ENCODE results near the gene CHRM3.

Gene CHRM3

DNA sequence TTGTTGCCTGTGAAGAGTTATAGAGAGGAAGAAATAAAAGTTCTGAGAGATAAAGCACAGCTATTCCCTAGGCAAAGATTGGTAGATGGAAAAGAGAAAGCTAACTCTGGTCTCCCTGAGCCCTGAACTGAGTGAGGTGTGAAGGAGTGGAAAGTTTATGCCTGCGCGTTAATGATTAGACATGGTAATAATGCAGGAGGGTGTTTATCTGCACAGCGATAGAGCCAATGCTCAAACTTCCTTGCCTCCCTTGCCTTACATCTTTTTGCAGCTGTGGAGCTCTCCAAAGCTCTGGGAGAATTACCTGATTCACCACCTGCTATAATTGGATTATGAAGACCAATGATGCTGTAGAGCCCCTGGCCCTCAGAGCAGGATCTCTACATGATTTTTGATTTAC, 32.8 kb upstream of the CHRM3 start:
- Mint-ChIP-seq H3K27me3 (ENCODE audit: low read depth, poor library complexity) (peaks cover 11% of the 10 kb centered on the region), H3K9me3 (no peaks in the 10 kb centered on the region), H3K27ac (no peak overlapping the region), H3K4me1 (no peaks in the 10 kb centered on the region), H3K4me3 (no peak overlapping the region), H3K36me3 (ENCODE audit: low read depth) (no peaks in the 10 kb centered on the region)
- DNase-seq: no peak
- TF ChIP-seq, protein P1, sequence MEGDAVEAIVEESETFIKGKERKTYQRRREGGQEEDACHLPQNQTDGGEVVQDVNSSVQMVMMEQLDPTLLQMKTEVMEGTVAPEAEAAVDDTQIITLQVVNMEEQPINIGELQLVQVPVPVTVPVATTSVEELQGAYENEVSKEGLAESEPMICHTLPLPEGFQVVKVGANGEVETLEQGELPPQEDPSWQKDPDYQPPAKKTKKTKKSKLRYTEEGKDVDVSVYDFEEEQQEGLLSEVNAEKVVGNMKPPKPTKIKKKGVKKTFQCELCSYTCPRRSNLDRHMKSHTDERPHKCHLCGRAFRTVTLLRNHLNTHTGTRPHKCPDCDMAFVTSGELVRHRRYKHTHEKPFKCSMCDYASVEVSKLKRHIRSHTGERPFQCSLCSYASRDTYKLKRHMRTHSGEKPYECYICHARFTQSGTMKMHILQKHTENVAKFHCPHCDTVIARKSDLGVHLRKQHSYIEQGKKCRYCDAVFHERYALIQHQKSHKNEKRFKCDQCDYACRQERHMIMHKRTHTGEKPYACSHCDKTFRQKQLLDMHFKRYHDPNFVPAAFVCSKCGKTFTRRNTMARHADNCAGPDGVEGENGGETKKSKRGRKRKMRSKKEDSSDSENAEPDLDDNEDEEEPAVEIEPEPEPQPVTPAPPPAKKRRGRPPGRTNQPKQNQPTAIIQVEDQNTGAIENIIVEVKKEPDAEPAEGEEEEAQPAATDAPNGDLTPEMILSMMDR (IDR thresholded peaks at IDR 0.05): no peak

- no peaks in the 10 kb centered on the region for H3K4me1 Mint-ChIP-seq
- H3K27ac Mint-ChIP-seq: no peak overlapping the region
- H3K9me3 Mint-ChIP-seq: no peaks in the 10 kb centered on the region
- DNase-seq: no peak
- H3K36me3 Mint-ChIP-seq (ENCODE audit: low read depth): no peaks in the 10 kb centered on the region
- H3K27me3 Mint-ChIP-seq (ENCODE audit: low read depth, poor library complexity): peaks cover 11% of the 10 kb centered on the region
- TF ChIP-seq, protein P1 (IDR thresholded peaks at IDR 0.05): no peak
- no peak overlapping the region for H3K4me3 Mint-ChIP-seq
Observed at GRCh38 chr1:239354231-239354630, 32.1 kb upstream of the CHRM3 start.

DNA sequence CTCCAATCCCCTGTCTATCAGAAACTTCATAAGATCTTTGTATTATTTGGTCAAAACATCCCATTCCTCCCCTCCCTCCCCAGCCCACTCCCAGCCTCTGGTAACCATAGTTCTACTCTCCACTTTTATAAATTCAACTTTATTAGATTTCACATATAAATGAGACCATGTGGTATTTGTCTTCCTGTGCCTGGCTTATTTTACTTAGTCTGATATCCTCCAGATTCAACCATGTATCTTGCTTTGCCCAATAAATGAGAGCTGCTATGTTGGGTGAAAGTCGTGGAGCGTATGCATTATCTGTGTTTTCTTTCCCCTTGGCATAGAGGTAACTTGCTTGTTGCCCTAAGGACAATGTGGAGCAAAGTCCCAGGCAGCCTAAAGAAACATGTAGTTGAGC, 28.5 kb upstream of the CHRM3 start:
- Mint-ChIP-seq H3K4me1 (no peaks in the 10 kb centered on the region), H3K27ac (no peak overlapping the region), H3K4me3 (no peak overlapping the region), H3K9me3 (no peaks in the 10 kb centered on the region), H3K27me3 (ENCODE audit: low read depth, poor library complexity) (peaks cover 11% of the 10 kb centered on the region), H3K36me3 (ENCODE audit: low read depth) (no peaks in the 10 kb centered on the region)
- no peak for DNase-seq
- TF ChIP-seq, protein P1 (IDR thresholded peaks at IDR 0.05): no peak

GRCh38 chr1:239361403-239361802, 25.0 kb upstream of the CHRM3 start:
- no peaks in the 10 kb centered on the region for H3K9me3 Mint-ChIP-seq
- TF ChIP-seq, protein P1 (IDR thresholded peaks at IDR 0.05): no peak
- DNase-seq: no peak
- H3K27ac Mint-ChIP-seq: no peak overlapping the region
- H3K4me3 Mint-ChIP-seq: no peak overlapping the region
- no peaks in the 10 kb centered on the region for H3K4me1 Mint-ChIP-seq
- no peaks in the 10 kb centered on the region for H3K36me3 Mint-ChIP-seq (ENCODE audit: low read depth)
- H3K27me3 Mint-ChIP-seq (ENCODE audit: low read depth, poor library complexity): no peaks in the 10 kb centered on the region

DNA sequence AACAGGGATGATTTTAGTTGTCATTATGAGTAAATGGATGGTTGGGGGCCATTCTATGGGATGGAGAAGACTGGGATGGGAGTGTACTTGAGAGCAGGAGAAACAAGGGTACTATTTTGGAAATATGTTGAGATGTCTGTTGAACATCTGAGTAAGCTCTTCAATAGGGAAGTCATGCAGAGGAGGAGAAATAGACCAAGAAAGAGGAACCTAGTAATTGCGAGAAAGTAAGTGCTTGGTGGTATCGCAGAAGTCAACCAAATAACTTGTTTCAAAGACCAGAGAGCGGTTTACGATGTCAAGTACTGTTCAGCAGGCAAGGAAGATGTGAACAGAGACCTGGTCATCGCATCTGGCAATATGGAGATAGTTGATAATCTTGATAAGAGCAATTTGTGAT, 22.4 kb upstream of the CHRM3 start:
- no peaks in the 10 kb centered on the region for H3K9me3 Mint-ChIP-seq
- H3K27ac Mint-ChIP-seq: no peak overlapping the region
- H3K27me3 Mint-ChIP-seq (ENCODE audit: low read depth, poor library complexity): peaks cover 6% of the 10 kb centered on the region
- DNase-seq: no peak
- no peak overlapping the region for H3K4me3 Mint-ChIP-seq
- no peaks in the 10 kb centered on the region for H3K4me1 Mint-ChIP-seq
- no peaks in the 10 kb centered on the region for H3K36me3 Mint-ChIP-seq (ENCODE audit: low read depth)
- TF ChIP-seq, protein P1 (IDR thresholded peaks at IDR 0.05): no peak

DNA sequence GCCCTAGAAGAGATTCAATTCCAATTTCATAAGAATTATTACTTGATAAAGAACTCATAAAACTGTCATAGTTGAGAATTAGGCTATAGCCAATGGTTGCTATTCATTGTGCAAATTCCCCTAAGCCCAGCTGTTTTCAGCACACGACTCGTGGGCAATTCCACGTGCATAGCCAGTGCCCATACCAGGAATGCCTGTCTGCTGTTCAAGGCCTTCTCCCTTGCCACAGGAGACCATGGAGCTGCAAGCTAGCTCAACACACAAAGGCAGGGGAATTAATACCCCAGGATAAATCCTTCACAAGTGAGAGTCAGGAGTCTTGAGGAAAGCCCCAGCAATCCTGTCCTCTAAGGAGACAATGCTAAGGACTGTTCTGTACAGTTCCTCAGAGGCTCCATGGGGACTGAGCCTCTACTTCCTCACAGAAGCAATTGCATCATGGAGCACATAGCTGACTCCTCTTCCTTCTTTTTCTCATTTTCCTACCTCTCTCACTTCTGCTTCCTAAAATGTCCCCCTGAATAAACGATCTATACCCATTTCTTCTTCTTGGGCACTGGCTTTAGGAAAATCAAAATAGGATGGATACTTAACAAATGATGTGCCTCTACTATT, 19.1 kb upstream of the CHRM3 start:
- TF ChIP-seq, protein P1 (IDR thresholded peaks at IDR 0.05): no peak
- no peak for DNase-seq
- peaks cover 6% of the 10 kb centered on the region for H3K27me3 Mint-ChIP-seq (ENCODE audit: low read depth, poor library complexity)
- no peaks in the 10 kb centered on the region for H3K36me3 Mint-ChIP-seq (ENCODE audit: low read depth)
- no peaks in the 10 kb centered on the region for H3K9me3 Mint-ChIP-seq
- no peaks in the 10 kb centered on the region for H3K4me1 Mint-ChIP-seq
- no peak overlapping the region for H3K27ac Mint-ChIP-seq
- no peak overlapping the region for H3K4me3 Mint-ChIP-seq

All from nephron progenitor cell (in vitro differentiated cells).